K562 (cell line): ENCODE measurements around the gene NIPBL. TPM values are rescaled to one million over a fixed set of nuclear protein-coding genes. Genes with fewer than 3 reads are reported as not detected.

ENCODE experiments used
- NFRKB ChIP-seq: fragments of 450-650 bp; IDR thresholded peaks from 2 replicates; pipeline ENCODE4 v1.6.1; 2016; ENCODE audit warnings: low read depth
- RBFOX2 ChIP-seq: fragments of 200-400 bp; formaldehyde crosslinking; IDR thresholded peaks from 2 replicates; pipeline ENCODE4 v1.6.1; 2017; ENCODE audit warnings: low read depth, mild to moderate bottlenecking, low read length, moderate library complexity
- polyA plus RNA-seq, 8 experiments: library from polyadenylated mRNA; depleted of rRNA in 4 of 8; stranded (reverse) in 5 of 8; unstranded in 3 of 8; fragments of >200 nt; fragmentation: Nextera tagmentation in 2 of 8; fragmentation: Illumina TruSeq in 1 of 8; extraction: Ambion mirVana in 2 of 8; extraction: Trizol in 1 of 8; gene quantifications; 2 replicates each; pipeline versions ENCODE4 v1.2.1 to v1.2.3, GENCODE V29; 2011 to 2014; ENCODE audit warnings: inconsistent platforms in 1 of 8, missing spikeins in 1 of 8
- total RNA-seq, 7 experiments: library from RNA; depleted of rRNA in 6 of 7; stranded (reverse); fragments of >200 nt in 6 of 7; fragmentation: Illumina TruSeq in 2 of 7; extraction: Trizol in 2 of 7; gene quantifications; 2 replicates each; pipeline versions ENCODE4 v1.2.1 to v1.2.3, GENCODE V29; 2011 to 2021; ENCODE audit warnings: low replicate concordance in 1 of 7
- TF ChIP-seq, protein P1 (sequence below): fragments of 450-650 bp; IDR thresholded peaks from 2 replicates; pipeline ENCODE4 v1.6.1; 2016; ENCODE audit warnings: low read depth

Gene NIPBL
- total and polyA plus RNA-seq, 9 of the 15 experiments (the other 6 are each of a cell fraction or from before 2014, with no cell fraction given), result 12.9 to 56.7 (median 38.9) TPM

DNA sequence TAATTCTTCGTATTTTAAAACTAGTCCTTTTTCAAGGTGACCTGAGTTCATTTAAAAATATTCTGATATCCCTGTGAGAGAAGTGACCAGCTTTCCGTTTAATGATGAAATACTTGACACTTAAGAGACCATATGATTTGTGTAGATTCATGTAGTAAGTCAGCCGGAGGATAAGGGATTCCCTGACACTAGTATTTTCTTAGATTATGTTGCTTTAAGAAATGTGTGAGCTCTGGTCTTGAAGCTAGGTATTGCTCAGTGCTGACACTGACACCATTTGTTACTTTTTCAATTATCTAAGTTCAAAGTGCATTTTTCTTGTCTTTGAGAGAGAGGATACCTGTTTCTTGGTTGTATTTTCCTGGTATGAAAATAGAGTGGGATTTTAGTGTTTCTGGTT, 4.2 kb downstream of the NIPBL start (continued):
- TF ChIP-seq, protein P1, sequence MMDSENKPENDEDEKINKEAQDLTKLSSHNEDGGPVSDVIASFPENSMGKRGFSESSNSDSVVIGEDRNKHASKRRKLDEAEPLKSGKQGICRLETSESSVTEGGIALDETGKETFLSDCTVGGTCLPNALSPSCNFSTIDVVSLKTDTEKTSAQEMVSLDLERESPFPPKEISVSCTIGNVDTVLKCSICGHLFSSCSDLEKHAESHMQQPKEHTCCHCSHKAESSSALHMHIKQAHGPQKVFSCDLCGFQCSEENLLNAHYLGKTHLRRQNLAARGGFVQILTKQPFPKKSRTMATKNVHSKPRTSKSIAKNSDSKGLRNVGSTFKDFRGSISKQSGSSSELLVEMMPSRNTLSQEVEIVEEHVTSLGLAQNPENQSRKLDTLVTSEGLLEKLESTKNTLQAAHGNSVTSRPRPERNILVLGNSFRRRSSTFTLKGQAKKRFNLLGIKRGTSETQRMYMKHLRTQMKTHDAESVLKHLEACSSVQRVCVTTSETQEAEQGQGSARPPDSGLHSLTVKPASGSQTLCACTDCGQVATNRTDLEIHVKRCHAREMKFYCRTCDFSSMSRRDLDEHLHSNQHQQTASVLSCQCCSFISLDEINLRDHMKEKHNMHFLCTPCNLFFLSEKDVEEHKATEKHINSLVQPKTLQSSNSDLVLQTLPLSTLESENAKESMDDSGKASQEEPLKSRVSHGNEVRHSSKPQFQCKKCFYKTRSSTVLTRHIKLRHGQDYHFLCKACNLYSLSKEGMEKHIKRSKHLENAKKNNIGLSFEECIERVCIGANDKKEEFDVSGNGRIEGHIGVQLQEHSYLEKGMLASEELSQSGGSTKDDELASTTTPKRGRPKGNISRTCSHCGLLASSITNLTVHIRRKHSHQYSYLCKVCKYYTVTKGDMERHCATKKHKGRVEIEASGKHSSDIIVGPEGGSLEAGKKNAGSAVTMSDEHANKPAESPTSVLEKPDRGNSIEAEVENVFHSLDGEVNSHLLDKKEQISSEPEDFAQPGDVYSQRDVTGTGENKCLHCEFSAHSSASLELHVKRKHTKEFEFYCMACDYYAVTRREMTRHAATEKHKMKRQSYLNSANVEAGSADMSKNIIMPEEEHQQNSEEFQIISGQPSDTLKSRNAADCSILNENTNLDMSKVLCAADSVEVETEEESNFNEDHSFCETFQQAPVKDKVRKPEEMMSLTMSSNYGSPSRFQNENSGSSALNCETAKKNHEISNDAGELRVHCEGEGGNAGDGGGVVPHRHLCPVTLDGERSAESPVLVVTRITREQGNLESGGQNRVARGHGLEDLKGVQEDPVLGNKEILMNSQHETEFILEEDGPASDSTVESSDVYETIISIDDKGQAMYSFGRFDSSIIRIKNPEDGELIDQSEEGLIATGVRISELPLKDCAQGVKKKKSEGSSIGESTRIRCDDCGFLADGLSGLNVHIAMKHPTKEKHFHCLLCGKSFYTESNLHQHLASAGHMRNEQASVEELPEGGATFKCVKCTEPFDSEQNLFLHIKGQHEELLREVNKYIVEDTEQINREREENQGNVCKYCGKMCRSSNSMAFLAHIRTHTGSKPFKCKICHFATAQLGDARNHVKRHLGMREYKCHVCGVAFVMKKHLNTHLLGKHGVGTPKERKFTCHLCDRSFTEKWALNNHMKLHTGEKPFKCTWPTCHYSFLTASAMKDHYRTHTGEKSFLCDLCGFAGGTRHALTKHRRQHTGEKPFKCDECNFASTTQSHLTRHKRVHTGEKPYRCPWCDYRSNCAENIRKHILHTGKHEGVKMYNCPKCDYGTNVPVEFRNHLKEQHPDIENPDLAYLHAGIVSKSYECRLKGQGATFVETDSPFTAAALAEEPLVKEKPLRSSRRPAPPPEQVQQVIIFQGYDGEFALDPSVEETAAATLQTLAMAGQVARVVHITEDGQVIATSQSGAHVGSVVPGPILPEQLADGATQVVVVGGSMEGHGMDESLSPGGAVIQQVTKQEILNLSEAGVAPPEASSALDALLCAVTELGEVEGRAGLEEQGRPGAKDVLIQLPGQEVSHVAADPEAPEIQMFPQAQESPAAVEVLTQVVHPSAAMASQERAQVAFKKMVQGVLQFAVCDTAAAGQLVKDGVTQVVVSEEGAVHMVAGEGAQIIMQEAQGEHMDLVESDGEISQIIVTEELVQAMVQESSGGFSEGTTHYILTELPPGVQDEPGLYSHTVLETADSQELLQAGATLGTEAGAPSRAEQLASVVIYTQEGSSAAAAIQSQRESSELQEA, result no peak
- TF ChIP-seq RBFOX2, result peak; percentile 42; the same call in 1 of the 2 replicates
- TF ChIP-seq NFRKB, result 0 out of 2 replicates have a peak, but pooled peaks have one; percentile 12
